B cell (primary cell): Measurements from ENCODE around the gene CBL.

Source experiments
- CTCF ChIP-seq: fragments of 200-600 bp; IDR thresholded peaks from one replicate; pipeline ENCODE4 v1.8.0; 2022; ENCODE audit warnings: antibody characterized with exemption, mild to moderate bottlenecking
- EZH2 ChIP-seq: IDR thresholded peaks from 2 replicates; pipeline ENCODE4 v1.6.1; 2012; ENCODE audit warnings: borderline replicate concordance, low read depth, mild to moderate bottlenecking, moderate library complexity, low read length; ENCODE audit not compliant: insufficient read depth, poor library complexity, severe bottlenecking

- TF ChIP-seq CTCF (no peak), EZH2 (no peak)
These were observed 17.7 kb downstream of the CBL start for GRCh38 chr11:119223856-119224255.
